GM12801 (cell line): ENCODE data around the gene KCNH6.

Experiments
- CTCF ChIP-seq: IDR thresholded peaks from one replicate; pipeline ENCODE4 v1.5.1; 2011; ENCODE audit warnings: control low read depth; ENCODE audit not compliant: insufficient read length; ENCODE audit errors: extremely low read depth

The KCNH6 gene

DNA sequence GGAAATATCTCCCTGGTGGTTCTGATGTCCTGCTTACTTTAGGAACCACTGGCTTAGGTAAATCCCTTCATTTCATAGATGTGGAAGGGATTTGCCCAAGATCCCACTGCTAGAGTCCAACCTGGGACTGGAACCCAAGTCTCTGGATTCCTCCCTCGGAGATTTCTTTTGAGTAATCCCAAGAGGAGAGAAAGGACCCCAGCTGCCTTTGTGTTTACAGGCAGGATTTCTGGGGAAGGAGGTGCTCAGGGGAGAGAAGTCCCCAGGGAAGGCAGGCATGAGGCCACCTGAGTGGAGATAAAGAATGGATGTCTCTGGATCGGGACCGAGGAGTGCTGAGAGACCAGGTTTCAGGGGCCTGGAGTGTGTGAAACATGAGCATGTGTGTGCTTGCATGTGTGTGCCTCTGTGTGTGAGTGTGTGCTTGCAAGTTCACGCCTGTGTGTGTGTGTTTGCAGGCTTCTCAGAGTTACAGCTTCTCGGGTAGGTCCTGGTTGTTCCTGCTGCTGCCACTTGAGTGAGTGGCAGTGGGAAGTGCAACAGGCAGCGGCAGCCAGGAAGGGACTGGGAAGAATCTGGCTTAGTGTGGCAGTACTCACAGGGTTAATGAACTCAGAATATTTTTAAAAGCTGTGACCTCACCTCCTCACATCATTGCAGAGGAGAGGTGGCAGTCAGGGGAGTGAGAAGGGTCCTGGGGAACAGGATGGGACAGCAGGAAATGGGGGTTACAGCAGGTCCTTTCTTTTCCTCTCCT lies 2.2 kb downstream of the KCNH6 start:
- TF ChIP-seq CTCF: no peak

DNA sequence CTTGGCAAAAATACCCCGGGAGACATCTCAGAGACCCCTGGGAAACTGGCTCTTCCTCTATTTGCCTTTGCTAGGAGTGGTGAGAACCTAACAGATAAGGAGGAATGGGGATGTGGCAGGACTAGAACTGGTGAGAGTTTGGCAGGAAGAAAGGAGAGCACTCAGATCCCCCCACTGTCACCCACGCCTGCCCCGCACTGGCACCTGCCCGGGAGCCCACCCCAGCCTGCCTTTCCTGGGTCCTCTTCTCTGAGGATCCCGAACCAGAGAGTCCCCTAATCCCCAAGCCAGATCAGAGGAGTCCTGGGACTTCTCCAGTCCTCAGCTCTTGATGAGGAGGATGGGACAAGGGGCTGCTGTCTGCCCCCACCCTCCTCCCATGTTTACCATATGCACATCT lies 3.7 kb downstream of the KCNH6 start:
- TF ChIP-seq CTCF: no peak

DNA sequence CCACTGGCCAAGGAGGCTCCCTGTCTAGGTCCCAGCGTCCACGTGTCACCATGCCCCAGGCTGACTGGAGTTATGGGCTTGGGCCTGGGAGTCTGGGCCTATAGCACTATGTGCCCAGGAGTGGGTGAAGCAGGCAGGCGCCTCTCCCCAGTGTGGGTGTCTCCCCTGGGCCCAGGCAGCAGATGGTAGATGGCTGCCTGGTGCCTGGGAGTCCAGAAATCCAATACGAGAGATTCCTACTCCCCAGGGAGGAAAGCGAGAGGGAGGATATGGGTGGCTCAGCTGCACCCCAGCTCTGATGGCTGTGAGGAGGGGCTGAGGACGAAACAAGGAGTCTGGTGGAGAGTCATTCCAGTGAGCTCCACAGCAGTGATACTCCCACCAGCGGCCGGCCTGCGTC lies 5.0 kb downstream of the KCNH6 start:
- TF ChIP-seq CTCF: no peak

- no peak for TF ChIP-seq CTCF
Measured at GRCh38 chr17:63529711-63530556, 6.8 kb downstream of the KCNH6 start.

- no peak for TF ChIP-seq CTCF
Measured at GRCh38 chr17:63530557-63531021, 7.4 kb downstream of the KCNH6 start.

DNA sequence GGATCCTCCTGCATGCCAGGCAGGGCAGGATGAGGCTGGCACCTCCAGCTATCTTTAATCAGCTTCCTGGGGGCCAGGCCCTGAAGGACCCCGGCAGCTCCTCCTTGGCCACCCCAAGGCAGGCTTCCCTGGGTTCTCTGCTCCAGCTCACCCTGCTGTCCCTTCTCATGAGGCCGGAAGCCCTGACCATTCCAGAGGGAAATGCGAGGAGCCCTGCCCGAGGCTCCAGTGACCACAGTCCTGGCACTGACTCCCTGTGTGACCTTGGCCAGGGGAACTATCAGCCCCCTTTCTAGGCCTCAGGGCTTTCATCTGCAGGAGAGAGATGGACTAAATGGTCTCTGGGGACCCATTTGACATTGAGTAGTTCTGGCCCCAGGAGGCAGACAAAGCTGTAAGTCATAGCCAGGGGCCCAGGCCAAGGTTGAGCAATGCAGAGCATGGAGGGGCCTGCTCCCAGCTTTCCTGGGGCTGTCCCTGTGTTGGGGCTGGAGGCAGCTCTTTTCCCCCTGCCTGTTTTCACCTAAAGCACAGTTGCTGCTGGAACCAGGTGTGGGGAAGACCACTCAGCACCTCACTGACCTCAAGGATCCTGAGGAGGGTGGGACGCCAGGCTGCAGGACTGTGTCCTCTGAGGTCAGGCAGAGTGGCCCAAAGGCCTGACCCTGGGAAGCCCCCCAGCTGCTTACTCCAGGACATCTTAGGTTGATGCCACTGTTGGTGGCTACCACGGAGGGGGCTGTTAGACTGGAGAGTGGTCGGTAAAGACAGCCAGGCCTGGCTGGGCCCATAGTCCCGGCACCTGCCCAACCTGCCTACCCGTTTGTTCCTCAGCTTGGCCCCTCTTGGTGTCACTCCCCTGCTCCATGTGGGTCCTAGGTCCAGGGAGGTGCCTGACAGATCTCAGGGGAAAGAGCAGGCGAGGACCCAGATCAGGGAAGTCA lies 8.1 kb downstream of the KCNH6 start:
- TF ChIP-seq CTCF: no peak

DNA sequence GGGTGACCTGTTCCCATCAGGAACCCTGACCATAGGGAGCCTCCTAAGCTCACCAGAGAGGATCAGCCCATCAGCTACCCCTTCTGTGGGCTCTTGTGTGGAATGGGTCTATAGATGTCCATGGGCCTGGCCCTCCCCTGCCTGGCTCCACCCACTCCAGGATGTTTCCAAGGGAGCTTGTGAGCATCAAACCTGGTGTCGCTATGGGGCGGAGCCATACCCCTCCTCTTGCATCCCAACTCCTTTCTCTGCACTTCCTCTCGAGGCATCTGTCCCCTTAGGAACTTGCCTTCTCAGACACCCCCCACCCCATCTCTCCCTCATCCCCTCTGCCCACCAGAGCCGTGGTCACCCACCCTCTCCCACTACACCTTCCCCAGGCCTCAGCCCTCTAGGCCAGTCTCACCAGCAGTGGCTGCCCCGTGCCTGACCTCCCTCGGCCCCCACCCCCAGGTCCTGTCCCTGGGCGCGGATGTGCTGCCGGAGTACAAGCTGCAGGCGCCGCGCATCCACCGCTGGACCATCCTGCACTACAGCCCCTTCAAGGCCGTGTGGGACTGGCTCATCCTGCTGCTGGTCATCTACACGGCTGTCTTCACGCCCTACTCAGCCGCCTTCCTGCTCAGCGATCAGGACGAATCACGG lies 10.4 kb downstream of the KCNH6 start:
- no peak for TF ChIP-seq CTCF
